Fibroblast of the aortic adventitia (primary cell): ENCODE results near the gene ZNF350. TPM values are rescaled to one million over a fixed set of nuclear protein-coding genes. Genes with fewer than 3 reads are reported as not detected.
"Not testable (repeated sequence)": the region's sequence is repeated elsewhere in the genome, so short reads cannot be mapped to it uniquely, and the experiment has no call there.

Experiments used
- DNase-seq: peaks from one replicate; pipeline ENCODE4 v3.0.0-alpha.2; 2010; ENCODE audit warnings: low read depth
- H3K4me3 ChIP-seq: 2 replicates; pipeline ENCODE4 v1.5.1; 2011; ENCODE audit warnings: low read depth, mild to moderate bottlenecking, control low read depth, low read length, moderate library complexity
- CTCF ChIP-seq: IDR thresholded peaks from 2 replicates; pipeline ENCODE4 v1.5.1; 2011; ENCODE audit warnings: mild to moderate bottlenecking, low read length, control low read depth, inconsistent platforms; ENCODE audit not compliant: insufficient read depth
- total RNA-seq: library from RNA; depleted of rRNA; stranded (reverse); fragments of >200 nt; gene quantifications from 2 replicates; pipeline ENCODE4 v1.2.3, GENCODE V29; 2012; ENCODE audit warnings: low replicate concordance

ZNF350 gene
- total RNA-seq, 1 donor, result 9.1 TPM

- no peak overlapping the region for H3K4me3 ChIP-seq
- DNase-seq, result no peak
Observed at GRCh38 chr19:51980116-51980736, 6.4 kb downstream of the ZNF350 start.

GRCh38 chr19:51978882-51979281, 7.8 kb downstream of the ZNF350 start:
- no peak overlapping the region for H3K4me3 ChIP-seq
- no peak for TF ChIP-seq CTCF
- DNase-seq, result no peak

More at GRCh38 chr19:51980116-51980736, 6.4 kb downstream of the ZNF350 start:
- no peak for TF ChIP-seq CTCF

- no peak overlapping the region for H3K4me3 ChIP-seq
- DNase-seq, result no peak
- no peak for TF ChIP-seq CTCF
Observed at GRCh38 chr19:51977346-51977745, 9.3 kb downstream of the ZNF350 start.

GRCh38 chr19:51976852-51977251, 9.8 kb downstream of the ZNF350 start:
- TF ChIP-seq CTCF, result no peak
- H3K4me3 ChIP-seq, result no peak overlapping the region
- no peak for DNase-seq

- H3K4me3 ChIP-seq, DNase-seq: not testable (repeated sequence)
Observed at GRCh38 chr19:51975787-51976186, 10.9 kb downstream of the ZNF350 start.

GRCh38 chr19:51971624-51972023, 15.0 kb downstream of the ZNF350 start:
- DNase-seq, result peak; percentile 22
- H3K4me3 ChIP-seq, result no peak overlapping the region
- no peak for TF ChIP-seq CTCF

- no peak overlapping the region for H3K4me3 ChIP-seq
- TF ChIP-seq CTCF, result no peak
- no peak for DNase-seq
Observed at GRCh38 chr19:51970718-51971117, 15.9 kb downstream of the ZNF350 start.
